ENCODE results near the gene KCNT2.
"Not testable (repeated sequence)": the region's sequence is repeated elsewhere in the genome, so short reads cannot be mapped to it uniquely, and the experiment has no call there.

Gene KCNT2

GRCh38 chr1:196608390-196609369 lies at the start of gene KCNT2:
Gene KCNT2 (minus strand): TSS chr1:196608440. CDS start chr1:196608309, 131 bp downstream.
- no peak for DNase-seq

GRCh38 chr1:196655494-196655893 lies 47.3 kb upstream of the KCNT2 start:
- DNase-seq: no peak

- DNase-seq: no peak
Observed at GRCh38 chr1:196655071-196655470, 46.8 kb upstream of the KCNT2 start.

- DNase-seq: no peak
Observed at GRCh38 chr1:196654271-196654670, 46.0 kb upstream of the KCNT2 start.

- no peak for DNase-seq
Observed at GRCh38 chr1:196651637-196652215, 43.5 kb upstream of the KCNT2 start, which contains the start of gene CFH. Gene CFH (plus strand): TSS chr1:196652043. CDS start chr1:196652118, 75 bp downstream.

- DNase-seq: no peak
Observed at GRCh38 chr1:196651079-196651478, 42.8 kb upstream of the KCNT2 start.

GRCh38 chr1:196650403-196650802 lies 42.2 kb upstream of the KCNT2 start:
- DNase-seq: no peak

GRCh38 chr1:196649990-196650389 lies 41.8 kb upstream of the KCNT2 start:
- DNase-seq: no peak

GRCh38 chr1:196640976-196641375 lies 32.7 kb upstream of the KCNT2 start:
- DNase-seq: no peak

GRCh38 chr1:196639291-196639690 lies 31.1 kb upstream of the KCNT2 start:
- not testable (repeated sequence) for DNase-seq

- no peak for DNase-seq
Observed at GRCh38 chr1:196638466-196638865, 30.2 kb upstream of the KCNT2 start.

- DNase-seq: no peak
Observed at GRCh38 chr1:196637606-196638005, 29.4 kb upstream of the KCNT2 start.

GRCh38 chr1:196628838-196629237 lies 20.6 kb upstream of the KCNT2 start:
- DNase-seq: no peak

- DNase-seq: no peak
Observed at GRCh38 chr1:196623079-196623478, 14.8 kb upstream of the KCNT2 start.

- DNase-seq: no peak
Observed at GRCh38 chr1:196619721-196620120, 11.5 kb upstream of the KCNT2 start.

GRCh38 chr1:196611873-196612272 lies 3.6 kb upstream of the KCNT2 start:
- DNase-seq: no peak

- no peak for DNase-seq
Observed at GRCh38 chr1:196609370-196609737, 1.1 kb upstream of the KCNT2 start.

GRCh38 chr1:196607981-196608380 lies 259 bp downstream of the KCNT2 start:
- no peak for DNase-seq

GRCh38 chr1:196603651-196604050 lies 4.6 kb downstream of the KCNT2 start:
- DNase-seq: no peak

- DNase-seq: no peak
Observed at GRCh38 chr1:196598942-196599748, 9.1 kb downstream of the KCNT2 start.

- no peak for DNase-seq
Observed at GRCh38 chr1:196594700-196595099, 13.5 kb downstream of the KCNT2 start.

GRCh38 chr1:196593955-196594354 lies 14.3 kb downstream of the KCNT2 start:
- DNase-seq: no peak

- DNase-seq: no peak
Observed at GRCh38 chr1:196590959-196591358, 17.3 kb downstream of the KCNT2 start.

Measured in DMS79 (cell line).